GM12875 (cell line): Measurements from ENCODE around the gene ITGAV.

Experiments used
- H3K4me3 ChIP-seq: one replicate; pipeline ENCODE4 v1.5.1; 2011; ENCODE audit warnings: low read depth, low read length, control low read depth
- CTCF ChIP-seq: IDR thresholded peaks from 2 replicates; pipeline ENCODE4 v1.5.1; 2011; ENCODE audit warnings: low read depth, mild to moderate bottlenecking, control low read depth, inconsistent platforms, low read length, moderate library complexity, borderline replicate concordance; ENCODE audit not compliant: insufficient read depth

The ITGAV gene

GRCh38 chr2:186612026-186612425 lies 22.2 kb downstream of the ITGAV start:
- no peak overlapping the region for H3K4me3 ChIP-seq
- no peak for TF ChIP-seq CTCF

DNA sequence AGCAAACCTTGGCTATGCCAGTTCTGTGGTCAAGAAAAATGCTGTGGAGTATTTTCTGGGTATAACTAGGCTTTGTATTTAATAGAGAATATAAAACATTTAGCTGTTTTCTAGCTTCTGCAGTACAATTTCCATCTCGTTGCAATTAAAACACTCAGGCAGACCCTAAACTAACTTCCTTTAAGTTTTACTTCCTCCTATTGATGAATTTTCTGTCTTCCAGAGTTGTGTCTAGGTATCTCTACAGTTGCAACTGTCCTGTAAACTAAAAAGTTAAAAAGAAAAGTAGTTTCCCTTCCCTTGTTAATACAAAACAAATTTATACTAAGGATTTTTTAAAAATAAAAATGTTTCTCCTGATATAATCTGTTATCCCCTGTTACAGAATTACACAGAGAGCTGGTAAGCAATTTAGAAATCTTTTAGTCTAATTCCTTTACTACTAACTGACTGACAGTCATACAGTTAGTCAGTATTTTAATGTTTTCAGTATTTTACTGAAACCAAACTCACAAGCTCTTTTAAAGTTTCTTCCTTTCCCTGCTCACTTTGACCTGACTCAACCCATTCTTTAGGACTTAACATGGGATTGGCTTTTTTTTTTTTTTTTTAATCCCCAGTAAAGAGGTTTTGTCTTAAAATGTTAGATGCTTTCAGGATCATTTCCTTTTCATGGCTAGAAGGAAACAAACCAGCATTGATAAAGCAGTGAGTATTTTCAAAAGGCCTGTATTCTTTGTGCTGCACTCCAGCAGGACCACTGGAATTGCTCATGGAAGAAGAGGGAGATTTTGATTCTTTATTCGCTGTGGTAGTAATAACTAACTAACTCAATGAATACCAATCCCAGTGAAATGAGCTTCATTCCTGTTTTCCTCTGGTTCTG lies 22.9 kb downstream of the ITGAV start:
- no peak overlapping the region for H3K4me3 ChIP-seq
- no peak for TF ChIP-seq CTCF

DNA sequence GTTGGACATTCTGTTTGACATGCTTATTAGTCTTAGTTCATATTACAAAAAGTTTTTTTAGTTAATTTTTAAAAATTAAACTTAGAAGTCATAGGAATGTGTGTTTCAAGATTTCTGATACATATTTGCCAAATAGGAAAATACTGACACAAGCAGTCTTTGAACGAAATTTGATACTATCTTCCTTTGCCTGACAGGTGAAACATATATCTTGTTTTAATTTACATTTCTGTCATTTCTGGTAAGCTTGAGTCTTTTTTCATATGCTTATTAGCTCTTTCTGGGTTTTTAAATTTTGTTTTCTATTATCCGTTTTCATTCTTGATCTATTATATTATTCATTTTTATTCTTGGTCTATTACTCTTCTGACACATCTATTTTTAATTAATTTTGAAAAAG lies 24.5 kb downstream of the ITGAV start:
- H3K4me3 ChIP-seq: no peak overlapping the region
- TF ChIP-seq CTCF: no peak

DNA sequence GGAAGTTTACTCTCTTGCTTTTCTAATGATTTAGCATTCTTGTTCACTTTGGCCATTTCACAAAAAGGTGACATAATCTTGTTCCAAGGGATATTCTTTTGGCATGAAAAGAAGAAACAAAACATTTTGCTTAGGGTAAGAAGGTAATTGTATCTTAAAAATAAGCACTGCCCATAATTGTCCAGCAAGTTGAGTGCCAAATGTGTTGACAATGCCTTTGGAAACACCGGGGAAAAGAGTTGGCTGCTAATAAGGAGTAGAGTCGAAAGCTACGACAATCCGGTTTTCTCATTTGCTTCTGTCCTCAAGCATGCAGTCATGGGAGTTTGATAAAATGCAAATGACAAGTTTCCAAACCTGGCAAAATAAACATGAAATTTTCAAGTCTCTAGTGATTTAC lies 27.3 kb downstream of the ITGAV start:
- TF ChIP-seq CTCF: no peak
- no peak overlapping the region for H3K4me3 ChIP-seq

DNA sequence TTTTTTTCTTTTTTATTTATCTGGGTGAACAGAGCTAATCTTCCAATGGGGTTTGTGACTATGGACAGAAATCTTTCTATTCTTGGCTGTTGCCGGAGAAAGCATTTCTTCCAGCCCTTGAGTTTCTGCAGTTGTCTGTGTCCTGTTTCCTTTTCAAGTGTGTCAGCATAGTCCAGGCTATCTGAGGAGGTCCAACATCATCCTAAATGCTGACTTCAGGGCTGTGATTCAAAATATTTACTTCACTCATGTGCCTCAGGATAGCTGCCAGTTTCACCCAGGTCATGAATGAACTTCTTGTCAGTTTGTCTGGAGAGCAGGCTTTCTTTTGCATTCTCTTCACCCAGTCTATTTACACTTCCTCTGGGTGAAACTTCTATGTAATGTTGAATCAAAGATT lies 27.9 kb downstream of the ITGAV start:
- TF ChIP-seq CTCF: no peak
- H3K4me3 ChIP-seq: no peak overlapping the region

DNA sequence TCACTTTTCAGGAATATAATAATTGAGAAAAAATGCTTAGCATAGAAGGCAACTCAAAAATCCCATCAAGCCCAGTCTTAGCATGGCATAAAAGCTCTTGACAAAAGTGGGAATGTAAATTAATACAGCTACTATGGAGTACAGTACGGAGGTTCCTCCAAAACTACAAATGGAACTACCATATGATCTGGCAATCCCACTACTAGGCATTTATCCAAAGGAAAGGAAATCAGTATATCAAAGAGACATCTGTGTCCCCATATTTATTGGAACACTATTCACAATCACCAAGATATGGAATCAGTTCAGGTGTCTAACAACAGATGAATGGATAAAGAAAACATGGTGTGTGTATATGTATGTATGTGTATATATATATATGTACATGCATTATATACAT lies 28.8 kb downstream of the ITGAV start:
- no peak for TF ChIP-seq CTCF
- no peak overlapping the region for H3K4me3 ChIP-seq

DNA sequence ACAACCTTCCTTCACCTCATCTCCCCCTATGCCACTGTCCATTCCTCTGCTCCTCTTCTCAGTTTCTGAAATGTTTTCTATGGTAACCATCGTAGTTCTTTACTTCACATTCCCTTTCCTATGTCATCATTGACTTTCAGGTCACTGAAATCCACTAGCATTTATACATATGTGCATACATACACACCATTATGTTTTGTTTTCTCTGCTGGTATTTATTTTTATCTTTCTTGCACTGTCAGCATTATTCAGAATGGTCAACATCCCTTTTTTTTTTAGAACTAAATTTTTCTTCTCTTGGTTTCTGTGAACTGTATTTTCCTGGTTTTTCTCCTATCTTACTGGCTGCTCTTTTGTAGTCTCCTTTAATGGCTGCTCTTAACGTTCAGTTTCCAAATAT lies 33.2 kb downstream of the ITGAV start:
- no peak for TF ChIP-seq CTCF

More for the DNA sequence above, 33.2 kb downstream of the ITGAV start:
- H3K4me3 ChIP-seq: no peak overlapping the region
